HFFc6 (cell line): ENCODE results near the gene DLAT. TPM values are rescaled to one million over a fixed set of nuclear protein-coding genes. Genes with fewer than 3 reads are reported as not detected.
"Not testable (repeated sequence)": the region's sequence is repeated elsewhere in the genome, so short reads cannot be mapped to it uniquely, and the experiment has no call there.

Experiments used
- DNase-seq: peaks from one replicate; pipeline ENCODE4 v3.0.0-alpha.2; 2018
- H3K27ac Mint-ChIP-seq: 2 replicates; pipeline ENCODE4 v1.8.0; 2020; ENCODE audit warnings: mild to moderate bottlenecking, mixed read lengths
- H3K27me3 Mint-ChIP-seq: 2 replicates; pipeline ENCODE4 v1.8.0; 2021; ENCODE audit warnings: mild to moderate bottlenecking, moderate library complexity, mixed read lengths; ENCODE audit not compliant: insufficient read depth
- H3K36me3 Mint-ChIP-seq: 2 replicates; pipeline ENCODE4 v1.8.0; 2021; ENCODE audit warnings: low read depth, mixed read lengths
- H3K4me1 Mint-ChIP-seq: 2 replicates; pipeline ENCODE4 v1.8.0; 2020; ENCODE audit warnings: low read depth, mixed read lengths
- H3K4me3 Mint-ChIP-seq: 2 replicates; pipeline ENCODE4 v1.8.0; 2020; ENCODE audit warnings: mild to moderate bottlenecking, moderate library complexity, mixed read lengths
- H3K9me3 Mint-ChIP-seq: 2 replicates; pipeline ENCODE4 v1.8.0; 2020; ENCODE audit warnings: mild to moderate bottlenecking, mixed read lengths
- CTCF ChIP-seq: fragments of 200-600 bp; sonication (generic); IDR thresholded peaks from 2 replicates; pipeline ENCODE4 v1.5.0; 2021; ENCODE audit warnings: antibody characterized with exemption, mild to moderate bottlenecking
- total RNA-seq, 6 experiments: library from RNA; stranded (reverse); fragmentation: NEBNext Ultra II Directional; extraction: Animal tissue kit (Norgen Biotek cat#: 25700); gene quantifications; 2 replicates in 1 of 6; 3 replicates in 5 of 6; pipeline ENCODE4 v1.2.3, GENCODE V29; 2021

Gene DLAT
- total RNA-seq, 6 experiments from 2014 or later, result 35.9 to 44.2 (median 42.1) TPM

DNA sequence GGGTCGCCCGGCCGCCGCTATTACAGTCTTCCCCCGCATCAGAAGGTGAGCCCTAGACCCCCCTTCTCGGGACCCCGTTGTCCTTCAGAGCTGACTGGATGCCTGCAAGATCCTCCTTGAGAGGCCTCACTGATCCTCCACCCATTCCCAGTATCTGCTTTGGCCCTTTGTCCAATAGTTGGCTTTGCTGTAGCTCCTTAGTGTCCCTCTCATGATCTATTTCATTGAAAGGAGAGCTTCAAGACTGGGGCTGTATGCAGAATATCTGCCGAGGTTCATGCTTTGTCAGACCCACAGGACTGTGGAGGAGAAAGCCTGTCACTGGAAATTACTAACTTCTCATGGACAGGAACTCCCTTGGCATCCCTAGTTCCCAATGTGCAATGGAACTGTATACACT, 499 bp downstream of the DLAT start:
- peak overlapping the region; percentile 97 for H3K4me3 Mint-ChIP-seq

GRCh38 chr11:112026784-112027410, 1.7 kb downstream of the DLAT start:
- not testable (repeated sequence) for H3K9me3 Mint-ChIP-seq, H3K27me3 Mint-ChIP-seq, H3K27ac Mint-ChIP-seq, H3K4me3 Mint-ChIP-seq, DNase-seq
- peaks cover 19% of the 10 kb centered on the region for H3K36me3 Mint-ChIP-seq
- peaks cover 18% of the 10 kb centered on the region for H3K4me1 Mint-ChIP-seq

More for the DNA sequence above, 499 bp downstream of the DLAT start:
- H3K9me3 Mint-ChIP-seq, result no peaks in the 10 kb centered on the region
- H3K27me3 Mint-ChIP-seq, result no peaks in the 10 kb centered on the region
- peaks cover 18% of the 10 kb centered on the region for H3K4me1 Mint-ChIP-seq
- DNase-seq, result peak; percentile 13
- peak overlapping the region; percentile 96 for H3K27ac Mint-ChIP-seq
- TF ChIP-seq CTCF, result no peak
- peaks cover 19% of the 10 kb centered on the region for H3K36me3 Mint-ChIP-seq

DNA sequence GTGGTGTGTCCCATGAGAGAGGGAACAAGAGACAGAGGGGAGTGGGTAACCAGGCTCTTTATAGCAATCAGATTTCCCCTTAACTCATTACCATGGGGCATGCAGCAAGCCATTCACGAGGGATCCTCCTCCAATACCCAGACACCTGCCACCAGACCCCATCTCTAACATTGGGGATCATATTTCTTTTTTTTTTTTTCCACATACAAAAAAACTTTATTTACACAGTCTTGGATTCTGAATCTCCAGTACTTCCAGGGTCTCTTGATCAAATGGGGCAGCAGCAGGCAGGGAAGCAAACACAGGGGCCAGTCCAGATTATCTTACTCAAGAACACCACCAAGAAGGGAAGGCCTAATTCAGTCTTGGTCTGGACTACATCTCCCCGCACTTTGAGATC, 4.3 kb downstream of the DLAT start:
- H3K27me3 Mint-ChIP-seq, result no peaks in the 10 kb centered on the region
- no peak overlapping the region for H3K27ac Mint-ChIP-seq

GRCh38 chr11:112033902-112034301, 8.7 kb downstream of the DLAT start:
- H3K9me3 Mint-ChIP-seq, result no peaks in the 10 kb centered on the region
- no peaks in the 10 kb centered on the region for H3K27me3 Mint-ChIP-seq
- no peak for TF ChIP-seq CTCF
- no peak overlapping the region for H3K4me3 Mint-ChIP-seq
- DNase-seq, result no peak
- no peaks in the 10 kb centered on the region for H3K4me1 Mint-ChIP-seq
- no peak overlapping the region for H3K27ac Mint-ChIP-seq
- H3K36me3 Mint-ChIP-seq, result peaks cover 22% of the 10 kb centered on the region

More for the DNA sequence above, 4.3 kb downstream of the DLAT start:
- peaks cover 7% of the 10 kb centered on the region for H3K4me1 Mint-ChIP-seq
- H3K4me3 Mint-ChIP-seq, result no peak overlapping the region
- no peak for DNase-seq
- no peaks in the 10 kb centered on the region for H3K9me3 Mint-ChIP-seq
- TF ChIP-seq CTCF, result no peak
- peaks cover 19% of the 10 kb centered on the region for H3K36me3 Mint-ChIP-seq

DNA sequence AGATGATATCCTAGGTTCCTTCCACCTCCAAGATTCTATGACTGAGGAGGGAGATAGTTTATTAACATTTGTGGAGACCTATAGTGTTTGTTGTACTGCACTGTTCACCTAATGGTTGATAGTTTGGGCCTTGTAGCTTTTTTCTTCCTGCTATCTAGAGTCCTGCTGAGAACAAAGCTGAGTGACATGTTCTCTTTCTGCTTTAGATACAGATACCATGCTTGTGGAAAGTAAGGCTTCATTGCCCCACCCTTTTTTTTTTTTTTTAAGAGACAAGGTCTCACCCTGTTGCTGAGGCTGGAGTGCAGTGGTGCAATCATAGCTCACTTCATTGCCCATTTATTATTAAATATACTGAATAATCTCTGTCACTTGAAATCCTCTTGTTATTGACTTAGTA, 12.3 kb downstream of the DLAT start:
- Mint-ChIP-seq H3K27ac (no peak overlapping the region), H3K36me3 (peaks cover 23% of the 10 kb centered on the region), H3K27me3 (no peaks in the 10 kb centered on the region; the same call in 1 of the 2 replicates), H3K4me3 (no peak overlapping the region), H3K9me3 (no peaks in the 10 kb centered on the region), H3K4me1 (peaks cover 16% of the 10 kb centered on the region)
- TF ChIP-seq CTCF, result no peak
- DNase-seq, result no peak

DNA sequence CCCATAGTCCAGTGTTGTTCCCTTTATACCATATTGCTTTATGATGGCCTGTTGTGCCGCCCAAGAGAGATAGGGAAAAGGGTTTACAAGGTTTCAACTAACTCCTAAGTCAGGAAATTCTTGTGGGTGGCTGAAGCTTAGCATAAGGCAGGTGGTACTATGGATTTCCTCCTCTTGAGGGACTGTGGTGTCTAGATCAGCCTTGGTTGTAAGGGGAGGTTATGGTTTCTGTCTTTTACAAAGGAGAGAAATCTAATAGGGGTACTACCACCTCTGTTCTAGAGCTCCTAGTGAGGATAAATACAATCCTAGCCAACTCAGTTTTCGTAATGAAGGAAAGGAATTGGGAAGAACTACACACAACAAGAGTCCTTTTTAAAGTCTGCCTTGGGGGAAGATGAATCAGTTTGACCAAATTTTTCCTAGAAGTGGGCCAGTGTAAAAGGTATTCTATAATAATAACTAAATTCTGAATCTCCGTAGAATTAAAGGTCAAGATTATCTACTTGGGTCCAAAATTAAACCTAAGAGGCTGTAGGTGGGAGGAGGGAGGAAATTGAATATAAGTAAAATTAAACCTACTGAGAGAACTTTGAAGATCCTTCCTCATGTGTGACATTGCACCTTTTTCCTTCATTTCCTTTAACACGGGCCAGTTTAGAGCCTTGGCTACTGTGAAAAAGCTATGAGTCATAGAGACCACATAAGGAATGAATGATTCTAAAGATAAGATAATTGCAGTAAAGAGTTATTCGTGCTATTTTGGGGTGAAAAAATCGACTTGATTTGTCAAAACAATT, 17.2 kb downstream of the DLAT start:
- H3K9me3 Mint-ChIP-seq, result no peaks in the 10 kb centered on the region
- no peak overlapping the region; the same call in 1 of the 2 replicates for H3K4me3 Mint-ChIP-seq
- peak; percentile 55 for DNase-seq
- TF ChIP-seq CTCF, result no peak
- H3K27ac Mint-ChIP-seq, result peak overlapping the region; percentile 83
- no peaks in the 10 kb centered on the region; the same call in 1 of the 2 replicates for H3K27me3 Mint-ChIP-seq
- peaks cover 26% of the 10 kb centered on the region for H3K4me1 Mint-ChIP-seq
- peaks cover 33% of the 10 kb centered on the region for H3K36me3 Mint-ChIP-seq
